ENCODE data around the gene DSTYK.
"Not testable (repeated sequence)": the region's sequence is repeated elsewhere in the genome, so short reads cannot be mapped to it uniquely, and the experiment has no call there.

The DSTYK gene

GRCh38 chr1:205171369-205171768 is 40.1 kb downstream of the DSTYK start:
- no peak for DNase-seq

- DNase-seq = no peak
Observed at GRCh38 chr1:205170532-205171269, 40.8 kb downstream of the DSTYK start.

GRCh38 chr1:205169248-205169647 is 42.3 kb downstream of the DSTYK start:
- no peak for DNase-seq

GRCh38 chr1:205168291-205168690 is 43.2 kb downstream of the DSTYK start:
- DNase-seq = no peak

- DNase-seq = no peak
Observed at GRCh38 chr1:205162301-205162700, 49.2 kb downstream of the DSTYK start.

- no peak for DNase-seq
Observed at GRCh38 chr1:205161076-205161475, 50.4 kb downstream of the DSTYK start.

GRCh38 chr1:205158048-205158616 is 53.4 kb downstream of the DSTYK start:
- DNase-seq = no peak

- not testable (repeated sequence) for DNase-seq
Observed at GRCh38 chr1:205155665-205156377, 55.7 kb downstream of the DSTYK start.

GRCh38 chr1:205152505-205152904 is 59.0 kb downstream of the DSTYK start:
- no peak for DNase-seq

GRCh38 chr1:205150651-205151428 is 60.7 kb downstream of the DSTYK start:
- no peak for DNase-seq

GRCh38 chr1:205147191-205147835 is 64.2 kb downstream of the DSTYK start:
- no peak for DNase-seq

- DNase-seq = no peak
Observed at GRCh38 chr1:205144751-205145150, 66.8 kb downstream of the DSTYK start.

GRCh38 chr1:205144046-205144720 is 67.3 kb downstream of the DSTYK start:
- DNase-seq = no peak

GRCh38 chr1:205142102-205142469 is 69.4 kb downstream of the DSTYK start:
- no peak for DNase-seq

- peak; percentile 73 for DNase-seq
Observed at GRCh38 chr1:205141236-205142101, 70.0 kb downstream of the DSTYK start.

- no peak for DNase-seq
Observed at GRCh38 chr1:205140113-205140512, 71.4 kb downstream of the DSTYK start.

- no peak for DNase-seq
Observed at GRCh38 chr1:205137901-205138300, 73.6 kb downstream of the DSTYK start.

GRCh38 chr1:205133287-205133686 is 78.2 kb downstream of the DSTYK start:
- no peak for DNase-seq

- DNase-seq = no peak
Observed at GRCh38 chr1:205129447-205130029, 82.0 kb downstream of the DSTYK start.

- DNase-seq = no peak
Observed at GRCh38 chr1:205128050-205128449, 83.5 kb downstream of the DSTYK start.

- no peak for DNase-seq
Observed at GRCh38 chr1:205127646-205128045, 83.9 kb downstream of the DSTYK start.
